GM19193 (cell line): Measurements from ENCODE around the gene LCLAT1.
A peak's percentile ranks its signal among the peaks of the same experiment; 100 is the strongest.

ENCODE experiments used
- POLR2A ChIP-seq: IDR thresholded peaks from 4 replicates; pipeline ENCODE4 v1.6.1; 2011; ENCODE audit not compliant: insufficient read depth, insufficient read length; ENCODE audit errors: extremely low read depth

Gene LCLAT1

GRCh38 chr2:30447149-30448045 is at the start of gene LCLAT1:
Gene LCLAT1 (plus strand): TSS chr2:30447246. CDS start chr2:30525591, 78,345 bp downstream.
- TF ChIP-seq POLR2A = peak; percentile 67

GRCh38 chr2:30398084-30398873 is 48.8 kb upstream of the LCLAT1 start:
- TF ChIP-seq POLR2A = no peak

- no peak for TF ChIP-seq POLR2A
These were observed 46.7 kb upstream of the LCLAT1 start for GRCh38 chr2:30400151-30400954.

GRCh38 chr2:30402441-30403182 is 44.4 kb upstream of the LCLAT1 start:
- TF ChIP-seq POLR2A = no peak

- no peak for TF ChIP-seq POLR2A
These were observed 43.3 kb upstream of the LCLAT1 start for GRCh38 chr2:30403592-30404312.

- TF ChIP-seq POLR2A = no peak
These were observed 42.5 kb upstream of the LCLAT1 start for GRCh38 chr2:30404319-30405259.

- no peak for TF ChIP-seq POLR2A
These were observed 41.8 kb upstream of the LCLAT1 start for GRCh38 chr2:30405260-30405605.

GRCh38 chr2:30406853-30407252 is 40.2 kb upstream of the LCLAT1 start:
- no peak for TF ChIP-seq POLR2A

- TF ChIP-seq POLR2A = no peak
These were observed 38.1 kb upstream of the LCLAT1 start for GRCh38 chr2:30408961-30409387.

- no peak for TF ChIP-seq POLR2A
These were observed 36.8 kb upstream of the LCLAT1 start for GRCh38 chr2:30410217-30410616.

GRCh38 chr2:30412047-30412683 is 34.9 kb upstream of the LCLAT1 start:
- TF ChIP-seq POLR2A = no peak
